GM12878 (cell line): ENCODE measurements around the gene S1PR3.

Experiments
- CHD2 ChIP-seq: IDR thresholded peaks from 2 replicates; pipeline ENCODE4 v1.6.1; 2011; ENCODE audit warnings: low read depth, low read length, improper control_type of control experiment, borderline replicate concordance
- JUND ChIP-seq: IDR thresholded peaks from 2 replicates; pipeline ENCODE4 v1.6.1; 2012; ENCODE audit warnings: low read depth, mild to moderate bottlenecking, low read length, improper control_type of control experiment, moderate library complexity
- KLF5 ChIP-seq: fragments of 450-650 bp; IDR thresholded peaks from 2 replicates; pipeline ENCODE4 v1.6.1; 2014; ENCODE audit warnings: mild to moderate bottlenecking; ENCODE audit not compliant: partially characterized antibody
- NR2C1 ChIP-seq: fragments of 450-650 bp; IDR thresholded peaks from 2 replicates; pipeline ENCODE4 v1.6.1; 2017; ENCODE audit warnings: antibody characterized with exemption, mild to moderate bottlenecking, moderate library complexity
- POLR2A ChIP-seq: IDR thresholded peaks from 2 replicates; pipeline ENCODE4 v1.6.1; 2011; ENCODE audit warnings: low read depth, mild to moderate bottlenecking, low read length
- POLR2AphosphoS5 ChIP-seq: IDR thresholded peaks from 2 replicates; pipeline ENCODE4 v1.6.1; 2011; ENCODE audit warnings: mild to moderate bottlenecking, low read length, inconsistent platforms
- RB1 ChIP-seq: fragments of 450-650 bp; formaldehyde crosslinking; IDR thresholded peaks from 2 replicates; pipeline ENCODE4 v1.6.1; 2017; ENCODE audit warnings: mild to moderate bottlenecking, borderline replicate concordance
- RBBP5 ChIP-seq: fragments of 200-600 bp; sonication (generic); conservative IDR thresholded peaks from 2 replicates; pipeline ENCODE4 v1.6.1; 2016
- SREBF2 ChIP-seq: IDR thresholded peaks from 2 replicates; pipeline ENCODE4 v1.6.1; 2012; ENCODE audit warnings: mild to moderate bottlenecking, low read length
- TAF1 ChIP-seq: IDR thresholded peaks from 2 replicates; pipeline ENCODE4 v1.6.1; 2011; ENCODE audit warnings: mild to moderate bottlenecking, low read depth, low read length, borderline replicate concordance
- ZNF622 ChIP-seq: fragments of 450-650 bp; IDR thresholded peaks from 2 replicates; pipeline ENCODE4 v1.6.1; 2017; ENCODE audit warnings: mild to moderate bottlenecking, inconsistent platforms
- TF ChIP-seq, protein P1 (sequence below), 3 experiments: IDR thresholded peaks in 2 of 3; conservative IDR thresholded peaks in 1 of 3; 2 replicates each; pipeline ENCODE4 v1.5.1; 2011; ENCODE audit warnings: low read depth in 3 of 3, low read length in 3 of 3, mild to moderate bottlenecking in 3 of 3, control low read depth in 2 of 3, moderate library complexity in 2 of 3, inconsistent platforms in 1 of 3, mixed read lengths in 1 of 3; ENCODE audit not compliant: control insufficient read depth in 2 of 3, insufficient read depth in 1 of 3; ENCODE audit errors: extremely low read depth in 1 of 3
- TF ChIP-seq, protein P2 (sequence below): fragments of 450-650 bp; IDR thresholded peaks from 2 replicates; pipeline ENCODE4 v1.6.1; 2014; ENCODE audit warnings: mild to moderate bottlenecking

DNA sequence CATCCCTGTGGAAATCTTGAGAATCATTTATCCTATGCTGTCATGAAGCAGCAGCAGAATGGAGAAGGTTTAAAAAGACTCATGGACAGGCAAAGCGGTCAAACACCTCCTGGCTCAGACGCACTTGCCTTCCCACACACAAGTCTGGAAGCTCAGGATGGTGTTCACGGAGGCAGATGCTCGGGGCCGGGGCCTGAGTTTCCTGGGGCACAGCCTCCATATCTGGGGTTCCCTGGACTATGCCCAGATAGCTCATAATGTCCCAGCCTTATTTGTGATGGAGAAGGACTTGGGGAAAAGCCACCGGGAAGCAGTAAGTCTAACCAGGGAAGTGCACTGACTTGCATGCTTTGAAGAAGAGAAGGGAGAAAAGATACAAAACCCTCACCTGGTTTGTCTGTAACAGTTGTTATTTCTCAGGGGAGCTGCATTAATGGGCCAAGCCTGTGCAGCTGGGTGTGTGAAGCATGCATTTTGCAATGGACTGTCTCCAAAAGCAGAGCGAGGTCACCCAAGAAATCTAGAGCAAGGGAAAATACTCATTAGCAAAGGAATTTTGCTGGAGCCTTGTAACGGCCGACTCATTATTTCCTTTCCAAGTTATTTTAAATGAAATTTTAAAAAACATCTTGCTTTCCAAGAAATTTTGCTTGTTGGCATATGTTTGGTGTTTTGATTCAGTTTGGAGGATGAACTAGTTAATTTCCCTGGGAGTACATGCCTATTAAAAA is 3.4 kb downstream of the S1PR3 start:
- TF ChIP-seq, protein P1, sequence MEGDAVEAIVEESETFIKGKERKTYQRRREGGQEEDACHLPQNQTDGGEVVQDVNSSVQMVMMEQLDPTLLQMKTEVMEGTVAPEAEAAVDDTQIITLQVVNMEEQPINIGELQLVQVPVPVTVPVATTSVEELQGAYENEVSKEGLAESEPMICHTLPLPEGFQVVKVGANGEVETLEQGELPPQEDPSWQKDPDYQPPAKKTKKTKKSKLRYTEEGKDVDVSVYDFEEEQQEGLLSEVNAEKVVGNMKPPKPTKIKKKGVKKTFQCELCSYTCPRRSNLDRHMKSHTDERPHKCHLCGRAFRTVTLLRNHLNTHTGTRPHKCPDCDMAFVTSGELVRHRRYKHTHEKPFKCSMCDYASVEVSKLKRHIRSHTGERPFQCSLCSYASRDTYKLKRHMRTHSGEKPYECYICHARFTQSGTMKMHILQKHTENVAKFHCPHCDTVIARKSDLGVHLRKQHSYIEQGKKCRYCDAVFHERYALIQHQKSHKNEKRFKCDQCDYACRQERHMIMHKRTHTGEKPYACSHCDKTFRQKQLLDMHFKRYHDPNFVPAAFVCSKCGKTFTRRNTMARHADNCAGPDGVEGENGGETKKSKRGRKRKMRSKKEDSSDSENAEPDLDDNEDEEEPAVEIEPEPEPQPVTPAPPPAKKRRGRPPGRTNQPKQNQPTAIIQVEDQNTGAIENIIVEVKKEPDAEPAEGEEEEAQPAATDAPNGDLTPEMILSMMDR (IDR thresholded peaks at IDR 0.05 in 2 of 3, conservative IDR thresholded peaks at IDR 0.05 in 1 of 3; ENCODE audit: control insufficient read depth in 2 of 3, extremely low read depth in 1 of 3, insufficient read depth in 1 of 3, low read depth in 3 of 3, low read length in 3 of 3) = no peak
- no peak for TF ChIP-seq KLF5
- TF ChIP-seq, protein P2, sequence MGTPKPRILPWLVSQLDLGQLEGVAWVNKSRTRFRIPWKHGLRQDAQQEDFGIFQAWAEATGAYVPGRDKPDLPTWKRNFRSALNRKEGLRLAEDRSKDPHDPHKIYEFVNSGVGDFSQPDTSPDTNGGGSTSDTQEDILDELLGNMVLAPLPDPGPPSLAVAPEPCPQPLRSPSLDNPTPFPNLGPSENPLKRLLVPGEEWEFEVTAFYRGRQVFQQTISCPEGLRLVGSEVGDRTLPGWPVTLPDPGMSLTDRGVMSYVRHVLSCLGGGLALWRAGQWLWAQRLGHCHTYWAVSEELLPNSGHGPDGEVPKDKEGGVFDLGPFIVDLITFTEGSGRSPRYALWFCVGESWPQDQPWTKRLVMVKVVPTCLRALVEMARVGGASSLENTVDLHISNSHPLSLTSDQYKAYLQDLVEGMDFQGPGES = no peak
- no peak for TF ChIP-seq RB1
- no peak for TF ChIP-seq NR2C1
- no peak for TF ChIP-seq CHD2
- TF ChIP-seq ZNF622 = no peak
- no peak for TF ChIP-seq RBBP5
- no peak for TF ChIP-seq POLR2A
- no peak for TF ChIP-seq JUND
- no peak for TF ChIP-seq POLR2AphosphoS5
- no peak for TF ChIP-seq SREBF2
- no peak for TF ChIP-seq TAF1
